ENCODE data around the gene AOAH.
"Not testable (repeated sequence)": the region's sequence is repeated elsewhere in the genome, so short reads cannot be mapped to it uniquely, and the experiment has no call there.

The AOAH gene

GRCh38 chr7:36507475-36508440, 216.5 kb downstream of the AOAH start:
- no peaks in the 10 kb centered on the region for H3K36me3 ChIP-seq
- no peaks in the 10 kb centered on the region for H4K20me1 ChIP-seq
- no peak overlapping the region for H3K4me2 ChIP-seq
- no peak overlapping the region for H3K27ac ChIP-seq
- no peak overlapping the region for H3K9ac ChIP-seq
- no peaks in the 10 kb centered on the region for H3K4me1 ChIP-seq
- no peak for TF ChIP-seq Cebpa-rat (IDR thresholded peaks at IDR 0.05)
- H3K4me3 ChIP-seq = no peak overlapping the region
- H3K9me3 ChIP-seq = peaks cover 12% of the 10 kb centered on the region
- no peaks in the 10 kb centered on the region for H3K27me3 ChIP-seq

GRCh38 chr7:36506820-36507219, 217.5 kb downstream of the AOAH start:
- H3K27ac ChIP-seq = no peak overlapping the region
- no peak overlapping the region for H3K9ac ChIP-seq
- H3K9me3 ChIP-seq = peaks cover 12% of the 10 kb centered on the region
- no peaks in the 10 kb centered on the region for H3K4me1 ChIP-seq
- H3K4me3 ChIP-seq = no peak overlapping the region
- H3K27me3 ChIP-seq = no peaks in the 10 kb centered on the region
- H4K20me1 ChIP-seq = no peaks in the 10 kb centered on the region
- TF ChIP-seq Cebpa-rat (IDR thresholded peaks at IDR 0.05) = no peak
- H3K36me3 ChIP-seq = no peaks in the 10 kb centered on the region
- H3K4me2 ChIP-seq = no peak overlapping the region

DNA sequence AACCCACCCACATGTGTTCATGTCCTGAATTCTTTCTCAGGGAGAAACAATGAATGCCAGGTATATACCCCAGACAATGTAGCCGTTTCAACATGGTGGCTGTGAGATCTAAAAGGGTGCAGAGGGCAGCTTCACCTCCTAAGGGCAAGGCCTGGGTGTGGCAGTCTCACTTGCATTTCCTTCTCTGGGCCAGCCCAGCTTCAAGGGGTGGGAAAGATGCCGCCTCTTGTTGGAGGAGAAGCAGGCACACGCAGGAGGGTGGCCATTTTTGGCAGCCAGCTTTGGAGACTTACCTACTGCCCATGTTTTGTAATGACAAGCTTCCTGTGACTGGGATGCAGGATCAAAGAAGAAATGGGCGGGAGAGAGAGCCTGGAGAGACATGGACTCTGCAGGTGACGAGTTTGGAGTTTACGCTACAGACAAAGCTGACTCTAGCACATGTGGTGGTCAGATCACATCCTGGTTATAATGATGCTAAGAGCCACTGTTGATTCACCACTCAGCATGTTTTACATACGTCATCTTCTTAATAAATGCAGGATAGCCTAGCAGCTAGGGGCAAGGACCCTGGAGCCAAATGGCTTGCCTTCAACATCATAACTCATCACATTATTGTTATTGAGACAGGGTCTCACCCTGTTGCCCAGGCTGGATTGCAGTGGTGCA, 218.0 kb downstream of the AOAH start:
- Histone ChIP-seq H3K4me3 (no peak overlapping the region), H3K4me2 (no peak overlapping the region), H3K9me3 (peaks cover 12% of the 10 kb centered on the region), H4K20me1 (no peaks in the 10 kb centered on the region), H3K9ac (no peak overlapping the region), H3K4me1 (no peaks in the 10 kb centered on the region), H3K27ac (no peak overlapping the region), H3K36me3 (no peaks in the 10 kb centered on the region), H3K27me3 (no peaks in the 10 kb centered on the region)
- TF ChIP-seq Cebpa-rat (IDR thresholded peaks at IDR 0.05) = no peak

GRCh38 chr7:36504617-36505016, 219.7 kb downstream of the AOAH start:
- H4K20me1 ChIP-seq, H3K4me2 ChIP-seq, H3K27me3 ChIP-seq, H3K36me3 ChIP-seq, H3K9ac ChIP-seq, H3K27ac ChIP-seq, H3K4me3 ChIP-seq, H3K4me1 ChIP-seq: not testable (repeated sequence)
- H3K9me3 ChIP-seq = peaks cover 14% of the 10 kb centered on the region

GRCh38 chr7:36504216-36504615, 220.1 kb downstream of the AOAH start:
- not testable (repeated sequence) for H3K9ac ChIP-seq, H4K20me1 ChIP-seq, H3K4me3 ChIP-seq, H3K27me3 ChIP-seq, H3K36me3 ChIP-seq, H3K4me1 ChIP-seq, H3K4me2 ChIP-seq, H3K27ac ChIP-seq
- H3K9me3 ChIP-seq = peaks cover 17% of the 10 kb centered on the region

- Histone ChIP-seq H3K27me3 (no peaks in the 10 kb centered on the region), H3K9ac (no peak overlapping the region), H3K36me3 (no peaks in the 10 kb centered on the region), H3K4me2 (no peak overlapping the region), H3K4me3 (no peak overlapping the region), H4K20me1 (no peaks in the 10 kb centered on the region), H3K27ac (no peak overlapping the region), H3K4me1 (no peaks in the 10 kb centered on the region), H3K9me3 (peaks cover 5% of the 10 kb centered on the region; the same call in 1 of the 2 replicates)
- TF ChIP-seq Cebpa-rat (IDR thresholded peaks at IDR 0.05) = no peak
Measured at GRCh38 chr7:36497775-36498174, 226.5 kb downstream of the AOAH start.

DNA sequence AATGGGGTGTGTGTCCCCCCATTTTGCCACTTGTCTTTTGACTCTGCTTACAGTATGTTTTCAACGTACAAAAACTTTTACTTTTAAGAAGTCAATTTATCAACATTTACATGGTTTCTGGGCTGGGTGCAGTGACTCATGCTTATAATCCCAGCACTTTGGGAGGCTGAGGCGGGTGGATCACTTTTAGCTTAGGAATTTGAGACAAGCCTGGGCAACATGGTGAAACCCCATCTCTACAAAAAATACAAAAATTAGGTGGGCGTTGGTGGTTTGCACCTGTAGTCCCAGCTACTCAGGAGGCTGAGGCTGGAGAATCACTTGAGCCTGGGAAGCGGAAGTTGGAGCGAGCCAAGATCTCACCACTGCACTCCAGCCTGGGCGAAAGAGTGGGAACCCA, 227.1 kb downstream of the AOAH start:
- H3K9me3 ChIP-seq, H3K4me3 ChIP-seq, H4K20me1 ChIP-seq, H3K36me3 ChIP-seq, H3K27me3 ChIP-seq, H3K4me2 ChIP-seq, H3K9ac ChIP-seq, H3K4me1 ChIP-seq, H3K27ac ChIP-seq: not testable (repeated sequence)

DNA sequence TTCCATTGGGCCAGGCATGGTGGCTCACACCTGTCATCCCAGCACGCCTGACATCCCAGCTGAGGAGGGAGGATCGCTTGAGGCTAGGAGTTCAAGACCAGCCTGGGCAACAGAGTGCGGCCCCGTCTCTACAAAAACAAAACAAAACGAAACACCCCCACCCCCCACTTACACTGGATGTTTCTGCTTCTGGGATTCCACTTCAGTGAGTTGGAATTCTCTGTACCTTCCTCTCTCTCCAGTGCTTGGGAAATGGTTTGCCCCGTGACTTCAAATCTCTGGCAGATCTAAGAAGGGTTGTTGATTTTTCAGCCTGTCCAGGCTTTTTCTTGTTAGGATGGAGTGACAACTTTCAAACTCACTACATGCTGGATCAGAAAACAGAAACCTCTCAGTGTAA, 227.7 kb downstream of the AOAH start:
- H3K4me1 ChIP-seq = no peaks in the 10 kb centered on the region
- no peak overlapping the region for H3K4me2 ChIP-seq
- H3K9ac ChIP-seq = no peak overlapping the region
- H3K36me3 ChIP-seq = no peaks in the 10 kb centered on the region
- no peaks in the 10 kb centered on the region for H4K20me1 ChIP-seq
- H3K27ac ChIP-seq = no peak overlapping the region
- H3K4me3 ChIP-seq = no peak overlapping the region
- H3K27me3 ChIP-seq = no peaks in the 10 kb centered on the region
- no peak for TF ChIP-seq Cebpa-rat (IDR thresholded peaks at IDR 0.05)
- peaks cover 5% of the 10 kb centered on the region; the same call in 1 of the 2 replicates for H3K9me3 ChIP-seq

DNA sequence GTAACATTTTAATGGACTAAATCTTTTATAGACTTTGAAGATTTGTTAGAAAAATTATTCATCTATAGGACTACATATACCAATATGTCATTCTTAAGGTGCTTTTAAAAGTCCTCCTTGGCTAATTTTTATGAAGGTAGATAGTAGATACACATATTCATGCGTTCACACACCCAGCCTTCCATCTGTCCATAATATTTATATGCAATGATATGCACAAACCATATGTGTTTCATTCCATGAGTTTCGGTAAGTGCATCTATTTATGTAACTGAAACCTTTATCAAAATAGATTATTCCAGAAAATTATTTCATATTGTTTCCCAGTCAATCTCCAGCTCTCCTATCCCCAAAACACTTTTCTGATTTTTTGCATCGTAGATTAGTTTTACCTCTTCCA, 233.0 kb downstream of the AOAH start:
- Histone ChIP-seq H3K9me3 (no peaks in the 10 kb centered on the region), H3K4me2 (no peak overlapping the region), H3K4me1 (no peaks in the 10 kb centered on the region), H3K27me3 (no peaks in the 10 kb centered on the region), H3K4me3 (no peak overlapping the region), H3K36me3 (no peaks in the 10 kb centered on the region), H4K20me1 (no peaks in the 10 kb centered on the region), H3K9ac (no peak overlapping the region), H3K27ac (no peak overlapping the region)
- no peak for TF ChIP-seq Cebpa-rat (IDR thresholded peaks at IDR 0.05)

DNA sequence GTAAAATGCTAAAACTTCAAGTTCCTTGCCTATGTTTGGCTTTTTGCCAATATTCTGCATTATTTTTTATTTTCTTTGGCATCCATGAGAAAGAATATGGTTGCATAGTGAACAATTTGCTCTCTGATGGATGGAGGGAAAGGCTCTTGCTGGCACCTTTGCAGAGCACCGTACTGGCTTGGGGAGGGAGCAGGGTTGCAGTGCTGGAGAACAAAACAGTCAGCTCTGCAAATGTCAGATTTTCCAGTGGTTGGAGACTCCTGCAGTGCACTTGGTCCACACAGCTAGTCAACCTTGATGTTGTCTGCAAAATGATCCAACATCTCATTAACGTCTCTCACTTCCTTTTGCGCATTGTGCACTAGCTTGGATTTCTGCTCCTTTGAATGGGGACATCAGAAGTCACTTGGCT, 233.9 kb downstream of the AOAH start:
- H3K9ac ChIP-seq = no peak overlapping the region

DNA sequence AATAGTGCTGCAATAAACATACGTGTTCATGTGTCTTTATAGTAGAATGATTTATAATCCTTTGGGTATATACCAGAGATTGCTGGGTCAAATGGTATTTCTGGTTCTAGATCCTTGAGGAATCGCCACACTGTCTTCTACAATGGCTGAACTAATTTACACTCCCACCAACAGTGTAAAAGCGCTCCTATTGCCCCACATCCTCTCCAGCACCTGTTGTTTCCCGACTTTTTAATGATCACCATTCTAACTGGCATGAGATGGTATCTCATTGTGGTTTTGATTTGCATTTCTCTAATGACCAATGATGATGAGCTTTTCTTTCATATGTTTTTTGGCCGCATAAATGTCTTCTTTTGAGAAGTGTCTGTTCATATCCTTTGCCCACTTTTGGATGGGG, 235.6 kb downstream of the AOAH start:
- not testable (repeated sequence) for H3K36me3 ChIP-seq, H3K27me3 ChIP-seq, H3K9me3 ChIP-seq, H3K4me1 ChIP-seq, H3K9ac ChIP-seq, H3K4me2 ChIP-seq, H3K27ac ChIP-seq, H3K4me3 ChIP-seq, H4K20me1 ChIP-seq

More for the DNA sequence above, 233.9 kb downstream of the AOAH start:
- H3K27me3 ChIP-seq = no peaks in the 10 kb centered on the region
- H3K9me3 ChIP-seq = no peaks in the 10 kb centered on the region
- no peaks in the 10 kb centered on the region for H3K4me1 ChIP-seq
- H4K20me1 ChIP-seq = no peaks in the 10 kb centered on the region
- no peaks in the 10 kb centered on the region for H3K36me3 ChIP-seq
- no peak overlapping the region for H3K27ac ChIP-seq
- H3K4me3 ChIP-seq = no peak overlapping the region
- no peak overlapping the region for H3K4me2 ChIP-seq
- TF ChIP-seq Cebpa-rat (IDR thresholded peaks at IDR 0.05) = no peak

Measured in BLaER1 (cell line).